Type B pancreatic cell (in vitro differentiated cells): ENCODE measurements around the gene NBPF4. TPM values are rescaled to one million over a fixed set of nuclear protein-coding genes. Genes with fewer than 3 reads are reported as not detected.
"Not testable (repeated sequence)": the region's sequence is repeated elsewhere in the genome, so short reads cannot be mapped to it uniquely, and the experiment has no call there.

Source experiments
- DNase-seq: peaks from one replicate; pipeline ENCODE4 v3.0.0; 2021; ENCODE audit warnings: mixed read lengths; ENCODE audit not compliant: unreplicated experiment; ENCODE audit errors: extremely low spot score
- H3K27ac Mint-ChIP-seq: 2 replicates; pipeline ENCODE4 v1.8.0; 2021; ENCODE audit warnings: mild to moderate bottlenecking, mixed read lengths
- H3K27me3 Mint-ChIP-seq: 2 replicates; pipeline ENCODE4 v1.8.0; 2021; ENCODE audit warnings: mixed read lengths
- H3K36me3 Mint-ChIP-seq: 2 replicates; pipeline ENCODE4 v1.8.0; 2021; ENCODE audit warnings: mixed read lengths
- H3K4me1 Mint-ChIP-seq: one replicate; pipeline ENCODE4 v1.8.0; 2021; ENCODE audit warnings: mixed read lengths; ENCODE audit not compliant: unreplicated experiment
- H3K4me3 Mint-ChIP-seq: 2 replicates; pipeline ENCODE4 v1.8.0; 2021; ENCODE audit warnings: mild to moderate bottlenecking, mixed read lengths
- H3K9me3 Mint-ChIP-seq: 2 replicates; pipeline ENCODE4 v1.8.0; 2021; ENCODE audit warnings: mixed read lengths
- long read RNA-seq: library from polyadenylated mRNA; unstranded; transcript quantifications from one replicate; pipeline ENCODE4 v2.0.0, GENCODE V29; 2020
- total RNA-seq: library from RNA; stranded (reverse); gene quantifications from 2 replicates; pipeline ENCODE4 v1.2.1, GENCODE V29; 2021; ENCODE audit warnings: low replicate concordance

NBPF4 gene
- total RNA-seq, result 0.10 TPM in 1 of 2 replicates, not detected in the other
- long read RNA-seq, result 0 reads

GRCh38 chr1:108243976-108244375, at the start of gene NBPF4:
NBPF4 (minus strand) TSS chr1:108244076; CDS start chr1:108243761, 315 bp downstream.
- not testable (repeated sequence) for H3K36me3 Mint-ChIP-seq

GRCh38 chr1:108282528-108283257, 38.8 kb upstream of the NBPF4 start:
- not testable (repeated sequence) for H3K36me3 Mint-ChIP-seq, H3K4me1 Mint-ChIP-seq, DNase-seq, H3K9me3 Mint-ChIP-seq, H3K27ac Mint-ChIP-seq, H3K4me3 Mint-ChIP-seq, H3K27me3 Mint-ChIP-seq

More at GRCh38 chr1:108243976-108244375, at the start of gene NBPF4:
- DNase-seq, H3K9me3 Mint-ChIP-seq, H3K27me3 Mint-ChIP-seq, H3K4me1 Mint-ChIP-seq, H3K4me3 Mint-ChIP-seq, H3K27ac Mint-ChIP-seq: not testable (repeated sequence)

- not testable (repeated sequence) for H3K9me3 Mint-ChIP-seq, DNase-seq, H3K27ac Mint-ChIP-seq, H3K27me3 Mint-ChIP-seq, H3K4me1 Mint-ChIP-seq, H3K36me3 Mint-ChIP-seq, H3K4me3 Mint-ChIP-seq
Measured at GRCh38 chr1:108272485-108273327, 28.8 kb upstream of the NBPF4 start.

DNA sequence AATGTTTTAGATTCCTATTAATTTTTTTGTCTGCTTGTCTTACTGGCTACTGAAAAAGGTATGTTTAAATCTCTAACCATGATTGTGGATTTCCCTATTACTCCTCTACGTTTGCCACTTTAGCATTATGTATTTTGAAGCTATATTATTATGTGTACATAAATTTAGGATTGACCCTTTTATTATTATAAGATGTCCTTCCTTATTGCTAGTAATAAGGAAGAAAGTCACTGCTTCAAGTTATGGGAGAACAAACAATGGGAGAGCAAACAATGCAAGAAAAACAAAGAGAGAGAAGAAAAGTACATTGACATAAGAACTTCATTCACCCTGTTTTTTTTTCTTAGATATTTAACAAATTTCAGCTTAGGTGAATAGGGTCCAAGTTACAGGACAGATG, 23.2 kb upstream of the NBPF4 start:
- H3K4me3 Mint-ChIP-seq, H3K27ac Mint-ChIP-seq, H3K9me3 Mint-ChIP-seq, DNase-seq, H3K36me3 Mint-ChIP-seq, H3K4me1 Mint-ChIP-seq, H3K27me3 Mint-ChIP-seq: not testable (repeated sequence)

DNA sequence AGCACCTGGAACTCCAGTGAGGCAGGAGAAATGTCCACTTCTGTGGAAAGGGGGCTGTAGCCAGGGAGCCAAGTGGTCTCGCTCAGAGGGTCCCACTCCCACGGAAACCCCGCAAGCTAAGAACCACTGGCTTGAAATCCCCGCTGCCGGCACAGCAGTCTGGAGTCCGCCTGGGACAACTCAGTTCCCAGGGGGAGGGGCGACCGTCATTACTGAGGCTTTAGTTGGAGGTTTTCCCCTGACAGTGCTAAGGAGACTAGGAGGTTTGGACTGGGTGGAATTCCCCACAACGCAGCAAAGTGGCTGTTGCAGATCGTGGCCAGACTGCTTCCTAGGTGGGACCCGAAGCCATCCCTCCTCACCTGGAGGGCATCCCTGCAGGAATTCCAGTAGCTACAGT, 18.1 kb upstream of the NBPF4 start:
- not testable (repeated sequence) for H3K9me3 Mint-ChIP-seq, H3K27ac Mint-ChIP-seq, H3K4me1 Mint-ChIP-seq, DNase-seq, H3K4me3 Mint-ChIP-seq, H3K36me3 Mint-ChIP-seq, H3K27me3 Mint-ChIP-seq

DNA sequence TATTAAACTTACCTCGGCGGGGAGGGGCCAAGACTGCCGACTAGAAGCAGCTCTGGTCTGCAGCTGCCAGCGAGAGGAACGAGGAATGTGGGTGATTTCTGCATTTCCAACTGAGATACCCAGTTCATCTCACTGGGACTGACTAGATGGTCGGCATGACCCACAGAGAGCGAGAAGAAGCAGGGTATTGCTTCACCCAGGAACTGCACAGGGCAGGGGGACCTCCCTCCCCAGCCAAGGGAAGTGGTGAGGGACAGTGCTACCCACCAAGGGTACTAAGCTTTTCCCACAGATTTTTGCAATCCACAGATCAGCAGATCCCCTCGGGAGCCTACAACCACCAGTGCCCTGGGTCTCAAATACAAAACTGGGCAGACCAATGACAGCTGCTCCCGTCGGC, 17.6 kb upstream of the NBPF4 start:
- not testable (repeated sequence) for H3K27ac Mint-ChIP-seq, H3K36me3 Mint-ChIP-seq, H3K4me1 Mint-ChIP-seq, H3K4me3 Mint-ChIP-seq, H3K27me3 Mint-ChIP-seq, H3K9me3 Mint-ChIP-seq, DNase-seq

DNA sequence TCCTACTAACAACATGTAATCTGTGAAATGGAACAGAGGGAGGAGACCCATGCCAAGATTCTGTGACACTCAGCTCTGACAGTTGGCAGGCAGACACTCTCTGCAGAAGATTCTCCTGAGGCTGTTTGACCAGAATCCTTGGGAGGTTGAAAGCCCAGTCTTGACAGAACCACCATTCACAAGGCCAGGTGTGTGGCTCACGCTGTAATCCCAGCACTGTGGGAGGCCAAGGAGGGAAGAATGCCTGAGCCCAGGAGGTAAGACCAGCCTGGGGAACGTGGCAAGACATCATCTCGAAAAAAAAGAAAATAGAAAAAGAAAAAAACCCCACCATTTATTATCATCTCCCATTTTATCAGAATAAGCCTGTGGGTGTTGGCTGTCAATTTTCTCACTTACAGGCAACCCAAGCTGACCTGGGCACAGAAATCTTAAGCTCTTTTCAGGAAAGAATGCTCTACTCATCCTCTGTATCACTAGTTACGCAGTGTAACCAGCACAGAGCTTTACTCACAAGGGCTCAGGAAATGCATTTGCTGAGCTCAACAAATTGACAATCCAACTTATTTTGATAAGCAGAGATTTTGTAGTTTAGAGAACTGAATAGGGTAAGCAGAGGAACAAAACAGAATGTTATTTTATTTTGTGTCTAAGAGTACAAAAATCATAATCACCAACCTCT, 16.8 kb upstream of the NBPF4 start:
- H3K27me3 Mint-ChIP-seq, H3K36me3 Mint-ChIP-seq, H3K4me3 Mint-ChIP-seq, DNase-seq, H3K4me1 Mint-ChIP-seq, H3K27ac Mint-ChIP-seq, H3K9me3 Mint-ChIP-seq: not testable (repeated sequence)

DNA sequence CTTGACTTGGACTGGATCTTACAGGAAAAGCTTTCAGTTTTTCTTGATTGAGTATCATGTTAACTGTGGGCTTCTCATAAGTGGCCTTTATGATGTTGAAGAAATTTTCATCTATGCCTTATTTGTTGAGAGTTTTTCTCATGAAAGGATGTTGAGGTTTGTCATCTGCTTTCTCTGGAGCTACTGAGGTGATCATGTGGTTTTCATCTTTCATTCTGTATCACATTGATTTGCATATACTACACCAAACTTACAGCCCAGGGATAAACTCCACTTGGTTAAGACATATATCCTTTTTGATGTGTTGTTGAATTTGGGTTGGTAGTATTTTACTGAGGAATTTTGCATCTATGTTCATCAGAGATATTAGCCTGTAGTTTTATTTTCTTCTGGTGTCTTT, 11.6 kb upstream of the NBPF4 start:
- not testable (repeated sequence) for H3K4me3 Mint-ChIP-seq, H3K36me3 Mint-ChIP-seq, H3K9me3 Mint-ChIP-seq, DNase-seq, H3K4me1 Mint-ChIP-seq, H3K27ac Mint-ChIP-seq, H3K27me3 Mint-ChIP-seq

DNA sequence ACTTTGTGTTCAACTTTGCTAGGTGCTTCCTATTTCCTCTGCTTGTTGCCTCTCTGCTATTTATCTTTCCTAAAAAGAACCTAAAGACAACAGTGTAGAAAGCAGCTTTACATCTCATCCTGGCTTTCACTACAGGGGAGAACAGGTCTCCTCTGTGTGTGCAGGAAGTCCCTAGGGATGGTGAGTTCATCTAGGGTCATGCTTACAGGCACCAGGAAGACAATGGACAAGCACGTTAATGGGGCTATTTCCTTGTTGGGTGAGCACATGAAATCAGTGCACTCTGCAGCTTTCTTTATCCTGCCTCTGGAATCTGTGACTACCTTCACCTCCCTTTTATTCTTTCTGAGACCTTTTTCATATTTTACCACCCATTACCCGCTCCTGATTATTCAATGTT, 4.5 kb downstream of the NBPF4 start:
- H3K4me1 Mint-ChIP-seq, H3K4me3 Mint-ChIP-seq, H3K27ac Mint-ChIP-seq, H3K9me3 Mint-ChIP-seq, H3K27me3 Mint-ChIP-seq, H3K36me3 Mint-ChIP-seq, DNase-seq: not testable (repeated sequence)

DNA sequence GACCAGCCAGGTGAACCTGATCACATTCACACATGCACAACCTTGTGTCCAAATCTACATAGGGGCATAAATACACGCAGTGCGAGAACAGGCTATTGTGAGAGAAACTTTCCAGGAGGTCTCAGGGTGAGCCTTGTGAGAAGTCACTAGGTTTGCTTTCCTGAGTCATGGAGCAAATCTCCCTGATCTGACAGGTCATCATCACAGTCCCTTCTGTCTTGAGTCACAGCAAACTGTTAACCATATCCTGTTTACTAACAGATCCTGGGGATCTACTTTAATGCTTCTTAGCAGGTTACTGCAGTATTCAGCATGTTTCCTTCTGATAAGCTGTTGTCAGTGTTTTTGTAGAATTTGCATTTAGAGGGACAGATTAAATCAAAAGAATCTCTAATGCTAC, 8.6 kb downstream of the NBPF4 start:
- H3K27ac Mint-ChIP-seq, DNase-seq, H3K36me3 Mint-ChIP-seq, H3K4me3 Mint-ChIP-seq, H3K9me3 Mint-ChIP-seq, H3K4me1 Mint-ChIP-seq, H3K27me3 Mint-ChIP-seq: not testable (repeated sequence)

- H3K27ac Mint-ChIP-seq, DNase-seq, H3K9me3 Mint-ChIP-seq, H3K4me3 Mint-ChIP-seq, H3K27me3 Mint-ChIP-seq, H3K36me3 Mint-ChIP-seq, H3K4me1 Mint-ChIP-seq: not testable (repeated sequence)
Measured at GRCh38 chr1:108232183-108232582, 11.7 kb downstream of the NBPF4 start.

DNA sequence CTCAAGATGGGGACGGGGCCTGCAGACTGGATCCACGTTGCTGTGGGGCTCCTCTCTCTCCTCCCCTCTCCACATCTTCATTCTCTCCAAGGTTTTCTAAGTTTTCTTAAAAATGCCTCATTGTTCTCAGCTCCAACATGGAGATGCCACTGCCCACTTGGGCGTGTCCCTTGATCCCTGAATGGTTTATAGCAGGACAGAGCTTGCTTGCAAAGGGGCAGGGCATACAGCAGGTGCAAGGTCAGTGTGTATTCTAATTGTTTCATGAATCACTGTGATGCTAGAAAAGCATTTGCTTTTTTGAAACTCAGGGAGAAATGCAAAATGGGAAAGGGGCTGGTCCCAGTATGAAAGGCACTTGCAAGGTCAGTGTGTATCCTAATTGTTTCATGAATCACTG, 13.9 kb downstream of the NBPF4 start:
- H3K36me3 Mint-ChIP-seq, H3K4me3 Mint-ChIP-seq, H3K27ac Mint-ChIP-seq, H3K27me3 Mint-ChIP-seq, H3K4me1 Mint-ChIP-seq, DNase-seq, H3K9me3 Mint-ChIP-seq: not testable (repeated sequence)

GRCh38 chr1:108227772-108228171, 16.1 kb downstream of the NBPF4 start:
- H3K4me3 Mint-ChIP-seq, DNase-seq, H3K36me3 Mint-ChIP-seq, H3K4me1 Mint-ChIP-seq, H3K27me3 Mint-ChIP-seq, H3K9me3 Mint-ChIP-seq, H3K27ac Mint-ChIP-seq: not testable (repeated sequence)

GRCh38 chr1:108226855-108227254, 17.0 kb downstream of the NBPF4 start:
- not testable (repeated sequence) for H3K4me3 Mint-ChIP-seq, H3K27me3 Mint-ChIP-seq, H3K36me3 Mint-ChIP-seq, H3K27ac Mint-ChIP-seq, DNase-seq, H3K4me1 Mint-ChIP-seq, H3K9me3 Mint-ChIP-seq
